CD14-positive monocyte (primary cell): Measurements from ENCODE around the gene ACO2. TPM values are rescaled to one million over a fixed set of nuclear protein-coding genes. Genes with fewer than 3 reads are reported as not detected.

Experiments
- DNase-seq, 3 donors: peaks; one replicate each; pipeline ENCODE4 v3.0.0-alpha.2; 2011 to 2022
- H2AFZ ChIP-seq: 2 replicates; pipeline ENCODE4 v1.6.0; 2012; ENCODE audit warnings: mild to moderate bottlenecking, low read depth, low read length, inconsistent platforms; ENCODE audit not compliant: insufficient read depth, poor library complexity, severe bottlenecking
- H3K27ac ChIP-seq, 2 donors: 1 replicate in 1 of 2; 2 replicates in 1 of 2; pipeline ENCODE4 v1.5.1; 2012 to 2013; ENCODE audit warnings: low read length in 2 of 2, control low read depth in 1 of 2, inconsistent platforms in 1 of 2, low read depth in 1 of 2, mild to moderate bottlenecking in 1 of 2
- H3K27me3 ChIP-seq, 2 donors: one replicate each; pipeline versions ENCODE4 v1.6.0 to v1.6.1; 2011 to 2013; ENCODE audit warnings: low read length in 2 of 2; ENCODE audit not compliant: control insufficient read depth in 2 of 2, insufficient read depth in 2 of 2
- H3K36me3 ChIP-seq, 2 donors: replicated peaks in 1 of 2; 1 replicate in 1 of 2; 2 replicates in 1 of 2; pipeline versions ENCODE4 v1.5.1 to v1.6.1; 2012 to 2013; ENCODE audit warnings: low read length in 2 of 2, control low read depth in 1 of 2, inconsistent platforms in 1 of 2, mild to moderate bottlenecking in 1 of 2; ENCODE audit not compliant: insufficient read depth in 2 of 2, control insufficient read depth in 1 of 2
- H3K4me1 ChIP-seq, 2 donors: 1 replicate in 1 of 2; 2 replicates in 1 of 2; pipeline versions ENCODE4 v1.5.1 to v1.6.1; 2012 to 2013; ENCODE audit warnings: low read length in 2 of 2, control low read depth in 1 of 2, inconsistent platforms in 1 of 2, mild to moderate bottlenecking in 1 of 2, moderate library complexity in 1 of 2; ENCODE audit not compliant: insufficient read depth in 2 of 2, control insufficient read depth in 1 of 2
- H3K4me2 ChIP-seq: replicated peaks from 2 replicates; pipeline ENCODE3; 2012; ENCODE audit warnings: low read length, moderate library complexity, mild to moderate bottlenecking; ENCODE audit not compliant: poor library complexity, severe bottlenecking; ENCODE audit errors: extremely low read depth
- H3K4me3 ChIP-seq, 3 experiments: fragments of 200-600 bp in 1 of 3; sonication (generic) in 1 of 3; replicated peaks in 1 of 3; 1 replicate in 2 of 3; 2 replicates in 1 of 3; pipeline ENCODE4 v1.5.1; 2011 to 2013; ENCODE audit warnings: low read length in 3 of 3, mild to moderate bottlenecking in 3 of 3, control low read depth in 2 of 3, low read depth in 2 of 3, inconsistent platforms in 1 of 3, moderate library complexity in 1 of 3
- H3K79me2 ChIP-seq: 2 replicates; pipeline ENCODE4 v1.6.0; 2012; ENCODE audit warnings: mild to moderate bottlenecking, control low read depth, inconsistent platforms, low read length, moderate library complexity; ENCODE audit not compliant: insufficient read depth
- H3K9ac ChIP-seq: 2 replicates; pipeline ENCODE4 v1.6.0; 2017; ENCODE audit warnings: low read length, mild to moderate bottlenecking; ENCODE audit not compliant: insufficient read depth, poor library complexity, severe bottlenecking
- H3K9me3 ChIP-seq, 2 donors: replicated peaks in 1 of 2; 1 replicate in 1 of 2; 2 replicates in 1 of 2; pipeline versions ENCODE4 v1.5.1 to v1.6.1; 2012 to 2013; ENCODE audit warnings: low read length in 2 of 2, control low read depth in 1 of 2; ENCODE audit not compliant: control insufficient read depth in 1 of 2, insufficient read depth in 1 of 2
- H4K20me1 ChIP-seq: 2 replicates; pipeline ENCODE4 v1.6.0; 2012; ENCODE audit warnings: mild to moderate bottlenecking, low read length, control low read depth, moderate library complexity; ENCODE audit not compliant: insufficient read depth
- H3K27ac Mint-ChIP-seq, 7 donors: one replicate each; pipeline ENCODE4 v1.8.0; 2020; ENCODE audit warnings: mild to moderate bottlenecking in 7 of 7, mixed read lengths in 7 of 7, moderate library complexity in 6 of 7, inconsistent platforms in 2 of 7
- H3K27me3 Mint-ChIP-seq, 3 donors: one replicate each; pipeline ENCODE4 v1.8.0; 2021 to 2022; ENCODE audit warnings: low read depth in 3 of 3, mild to moderate bottlenecking in 3 of 3, mixed read lengths in 3 of 3, moderate library complexity in 3 of 3, inconsistent platforms in 1 of 3
- H3K36me3 Mint-ChIP-seq, 2 donors: one replicate each; pipeline ENCODE4 v1.8.0; 2020; ENCODE audit warnings: mixed read lengths in 2 of 2, inconsistent platforms in 1 of 2, mild to moderate bottlenecking in 1 of 2
- H3K4me1 Mint-ChIP-seq: one replicate; pipeline ENCODE4 v1.8.0; 2020; ENCODE audit warnings: mild to moderate bottlenecking, mixed read lengths
- H3K4me3 Mint-ChIP-seq, 2 donors: one replicate each; pipeline ENCODE4 v1.8.0; 2020; ENCODE audit warnings: mild to moderate bottlenecking in 2 of 2, mixed read lengths in 2 of 2, moderate library complexity in 1 of 2
- H3K9me3 Mint-ChIP-seq, 7 donors: one replicate each; pipeline ENCODE4 v1.8.0; 2020 to 2022; ENCODE audit warnings: mixed read lengths in 7 of 7, mild to moderate bottlenecking in 6 of 7, moderate library complexity in 6 of 7, inconsistent platforms in 2 of 7
- WGBS: methylation state at CpG from one replicate; pipeline ENCODE4 v1.1.5; 2013; ENCODE audit warnings: missing lambda C conversion rate; ENCODE audit not compliant: insufficient coverage; 5-methylcytosine and 5-hydroxymethylcytosine counted together
- intact Hi-C, 2 donors: fragments of 100-400 bp; cut with micrococcal nuclease; formaldehyde crosslinking; loops; one replicate each; pipeline versions ENCODE4 v1.15.0 to v1.15.1; 2023
- polyA plus RNA-seq, 3 donors: library from polyadenylated mRNA; depleted of rRNA in 1 of 3; unstranded in 2 of 3; stranded (reverse) in 1 of 3; fragments of 300-500 nt in 2 of 3; fragments of >200 nt in 1 of 3; fragmentation: Illumina TruSeq in 2 of 3; gene quantifications; 1 replicate in 2 of 3; 2 replicates in 1 of 3; pipeline ENCODE4 v1.2.3, GENCODE V29; 2012 to 2021
- TF ChIP-seq, protein P1 (sequence below): fragments of 200-600 bp; IDR thresholded peaks from one replicate; pipeline ENCODE4 v1.8.0; 2022; ENCODE audit warnings: antibody characterized with exemption, mild to moderate bottlenecking

Gene ACO2
- polyA plus RNA-seq, 3 donors: 56.8 to 75.8 (median 64.2) TPM

- H3K9me3 Mint-ChIP-seq: no peaks in the 10 kb centered on the region
- peaks cover 3% of the 10 kb centered on the region for H3K4me1 Mint-ChIP-seq
- H3K4me2 ChIP-seq: no peak overlapping the region
- H3K27ac Mint-ChIP-seq: peak overlapping the region in 3 of 7 donors; percentile 56 to 82 (median 73)
- peaks cover 45 to 85% of the 10 kb centered on the region in 2 donors for H3K36me3 Mint-ChIP-seq
- H3K9me3 ChIP-seq: no peaks in the 10 kb centered on the region
- peaks cover 0 to 2% (median 0%) of the 10 kb centered on the region in 3 donors for H3K27me3 Mint-ChIP-seq
- no peak overlapping the region for H3K4me3 Mint-ChIP-seq
- intact Hi-C loops: no loop called here
- no peak overlapping the region for H3K9ac ChIP-seq
- no peak overlapping the region for H2AFZ ChIP-seq
- H3K79me2 ChIP-seq: peaks cover 63% of the 10 kb centered on the region
- H3K27ac ChIP-seq: peak overlapping the region in 1 of 2 donors; percentile 53
- H4K20me1 ChIP-seq: peaks cover 86% of the 10 kb centered on the region
- H3K27me3 ChIP-seq: no peaks in the 10 kb centered on the region
- H3K4me3 ChIP-seq: no peak overlapping the region
- TF ChIP-seq, protein P1, sequence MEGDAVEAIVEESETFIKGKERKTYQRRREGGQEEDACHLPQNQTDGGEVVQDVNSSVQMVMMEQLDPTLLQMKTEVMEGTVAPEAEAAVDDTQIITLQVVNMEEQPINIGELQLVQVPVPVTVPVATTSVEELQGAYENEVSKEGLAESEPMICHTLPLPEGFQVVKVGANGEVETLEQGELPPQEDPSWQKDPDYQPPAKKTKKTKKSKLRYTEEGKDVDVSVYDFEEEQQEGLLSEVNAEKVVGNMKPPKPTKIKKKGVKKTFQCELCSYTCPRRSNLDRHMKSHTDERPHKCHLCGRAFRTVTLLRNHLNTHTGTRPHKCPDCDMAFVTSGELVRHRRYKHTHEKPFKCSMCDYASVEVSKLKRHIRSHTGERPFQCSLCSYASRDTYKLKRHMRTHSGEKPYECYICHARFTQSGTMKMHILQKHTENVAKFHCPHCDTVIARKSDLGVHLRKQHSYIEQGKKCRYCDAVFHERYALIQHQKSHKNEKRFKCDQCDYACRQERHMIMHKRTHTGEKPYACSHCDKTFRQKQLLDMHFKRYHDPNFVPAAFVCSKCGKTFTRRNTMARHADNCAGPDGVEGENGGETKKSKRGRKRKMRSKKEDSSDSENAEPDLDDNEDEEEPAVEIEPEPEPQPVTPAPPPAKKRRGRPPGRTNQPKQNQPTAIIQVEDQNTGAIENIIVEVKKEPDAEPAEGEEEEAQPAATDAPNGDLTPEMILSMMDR: no peak
- peaks cover 55 to 85% of the 10 kb centered on the region in 2 donors for H3K36me3 ChIP-seq
- WGBS: 100% methylated on average over 3 of the region's 4 CpGs
- no peaks in the 10 kb centered on the region for H3K4me1 ChIP-seq
- no peak for DNase-seq
Observed at GRCh38 chr22:41435560-41435959, 33.4 kb upstream of the ACO2 start.

- Histone ChIP-seq H2AFZ (no peak overlapping the region), H3K9me3 (no peaks in the 10 kb centered on the region), H4K20me1 (peaks cover 89% of the 10 kb centered on the region), H3K27ac (no peak overlapping the region), H3K36me3 (peaks cover 50 to 79% of the 10 kb centered on the region in 2 donors), H3K27me3 (no peaks in the 10 kb centered on the region), H3K9ac (no peak overlapping the region), H3K79me2 (peaks cover 72% of the 10 kb centered on the region), H3K4me1 (no peaks in the 10 kb centered on the region), H3K4me2 (no peak overlapping the region), H3K4me3 (no peak overlapping the region)
- no peak for DNase-seq
- 93% methylated on average over 20 of the region's 23 CpGs for WGBS
- H3K9me3 Mint-ChIP-seq: no peaks in the 10 kb centered on the region
- no peak overlapping the region for H3K4me3 Mint-ChIP-seq
- intact Hi-C loops: no loop called here
- peaks cover 3% of the 10 kb centered on the region for H3K4me1 Mint-ChIP-seq
- H3K36me3 Mint-ChIP-seq: peaks cover 41 to 82% of the 10 kb centered on the region in 2 donors
- TF ChIP-seq, protein P1: no peak
- H3K27ac Mint-ChIP-seq: peak overlapping the region in 3 of 7 donors; percentile 47 to 66 (median 51)
- H3K27me3 Mint-ChIP-seq: peaks cover 0 to 2% (median 0%) of the 10 kb centered on the region in 3 donors
Observed at GRCh38 chr22:41436322-41437113, 32.4 kb upstream of the ACO2 start.
